ENCODE data around the gene PGM3.

PGM3 gene, protein sequence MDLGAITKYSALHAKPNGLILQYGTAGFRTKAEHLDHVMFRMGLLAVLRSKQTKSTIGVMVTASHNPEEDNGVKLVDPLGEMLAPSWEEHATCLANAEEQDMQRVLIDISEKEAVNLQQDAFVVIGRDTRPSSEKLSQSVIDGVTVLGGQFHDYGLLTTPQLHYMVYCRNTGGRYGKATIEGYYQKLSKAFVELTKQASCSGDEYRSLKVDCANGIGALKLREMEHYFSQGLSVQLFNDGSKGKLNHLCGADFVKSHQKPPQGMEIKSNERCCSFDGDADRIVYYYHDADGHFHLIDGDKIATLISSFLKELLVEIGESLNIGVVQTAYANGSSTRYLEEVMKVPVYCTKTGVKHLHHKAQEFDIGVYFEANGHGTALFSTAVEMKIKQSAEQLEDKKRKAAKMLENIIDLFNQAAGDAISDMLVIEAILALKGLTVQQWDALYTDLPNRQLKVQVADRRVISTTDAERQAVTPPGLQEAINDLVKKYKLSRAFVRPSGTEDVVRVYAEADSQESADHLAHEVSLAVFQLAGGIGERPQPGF

GRCh38 chr6:83192871-83193746, at the start of gene PGM3, which contains the start of gene RWDD2A:
Gene PGM3, minus strand, starts transcription at chr6:83193265. Its CDS starts 2,253 bp downstream, at chr6:83191012.
Gene RWDD2A, plus strand, starts transcription at chr6:83193357. Its CDS starts 1,095 bp downstream, at chr6:83194452.
- peak; percentile 90 for DNase-seq

DNA sequence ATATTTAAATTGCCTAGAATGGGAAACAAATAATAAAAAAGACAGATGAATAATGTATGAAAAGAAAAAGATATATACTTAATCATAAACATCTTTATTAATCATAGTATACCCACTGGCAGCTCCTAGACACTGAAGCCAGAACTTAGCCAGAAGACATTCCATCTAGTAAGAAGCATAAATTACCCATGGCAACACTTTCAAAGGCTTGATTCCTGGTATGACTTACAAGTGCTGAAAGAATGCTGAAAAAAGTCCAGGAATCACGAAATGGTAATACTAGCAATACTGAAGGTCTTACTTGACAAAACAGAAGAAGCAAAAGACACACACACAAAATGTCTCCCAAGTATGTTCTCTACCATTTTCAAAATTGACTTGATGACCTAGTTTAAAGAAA, 38.1 kb upstream of the PGM3 start:
- DNase-seq = no peak

DNA sequence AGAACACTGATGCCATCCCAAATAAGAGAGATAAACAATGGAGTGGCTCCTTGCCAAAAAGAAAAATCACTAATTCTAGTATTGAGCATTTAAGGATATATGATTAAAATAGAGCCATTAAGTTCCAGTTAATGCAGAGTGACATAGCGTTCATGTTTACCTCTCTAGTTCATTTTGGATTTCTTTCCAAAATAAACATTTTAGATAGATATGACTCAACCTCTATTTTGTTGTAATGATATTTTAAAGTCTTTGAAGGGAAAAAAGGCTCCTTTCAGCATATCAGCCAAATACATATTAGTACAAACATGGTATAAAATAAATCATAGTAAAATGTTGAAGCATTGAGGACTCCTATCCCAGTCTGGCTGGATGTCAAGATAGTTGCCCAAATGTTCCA, 33.5 kb upstream of the PGM3 start:
- no peak for DNase-seq

GRCh38 chr6:83221889-83222479, 28.9 kb upstream of the PGM3 start:
- DNase-seq = peak; percentile 54

DNA sequence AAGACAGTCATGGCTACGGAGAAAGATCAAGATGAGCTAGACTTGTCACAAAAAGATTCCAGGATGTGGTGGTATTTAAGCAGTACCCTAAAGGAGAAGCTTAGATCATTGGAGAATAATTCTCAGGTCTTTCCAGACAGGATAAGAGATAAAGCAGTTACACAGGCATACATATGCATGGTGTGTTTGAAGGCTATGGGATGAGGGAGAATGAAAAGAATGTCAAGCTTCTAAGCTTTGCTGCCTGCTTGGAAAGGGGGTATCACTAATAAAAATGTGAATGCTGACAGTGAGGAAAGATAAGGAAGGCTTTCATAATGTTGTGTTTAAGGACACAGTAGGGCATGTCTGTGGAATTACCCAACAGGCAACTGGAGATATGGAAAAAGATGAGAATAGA, 28.2 kb upstream of the PGM3 start:
- DNase-seq = no peak

DNA sequence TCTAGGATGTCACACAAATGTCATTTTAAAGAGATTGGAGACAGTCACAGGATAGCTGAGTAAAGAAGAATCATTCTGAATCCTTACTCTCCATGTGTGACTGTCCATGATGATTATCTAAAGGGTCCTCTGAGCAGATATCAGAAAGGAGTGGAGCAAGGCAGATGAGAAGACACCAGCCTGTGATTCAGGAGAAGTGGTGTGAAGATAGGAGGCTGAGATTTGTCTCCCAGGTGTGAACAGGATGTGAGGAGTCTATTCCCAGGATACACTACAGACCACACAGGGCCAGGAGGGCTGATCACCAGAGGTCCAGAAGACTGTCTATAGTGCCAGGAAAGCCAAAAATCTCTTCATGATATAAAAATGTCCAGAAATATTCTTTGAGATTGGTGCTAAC, 27.1 kb upstream of the PGM3 start:
- DNase-seq = no peak

DNA sequence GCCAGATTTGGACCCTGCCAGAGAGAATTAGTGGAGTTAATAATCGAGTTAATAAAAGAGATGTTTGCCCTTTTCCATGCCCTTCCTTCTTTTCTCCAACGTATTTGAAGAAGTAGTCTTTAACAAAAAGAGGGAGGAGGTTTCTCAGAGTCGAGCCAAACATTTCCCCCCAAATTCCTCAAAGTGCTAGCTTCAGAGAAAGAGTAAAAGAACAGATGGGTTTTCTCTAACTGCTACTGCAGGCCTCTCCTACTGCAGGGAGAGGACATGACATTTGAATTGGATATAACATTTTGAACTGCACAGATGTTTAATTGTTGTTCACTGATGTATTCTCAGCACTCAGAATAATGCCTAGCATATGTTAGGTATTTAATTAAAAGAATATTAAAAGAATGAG, 25.6 kb upstream of the PGM3 start:
- DNase-seq = peak; percentile 26

DNA sequence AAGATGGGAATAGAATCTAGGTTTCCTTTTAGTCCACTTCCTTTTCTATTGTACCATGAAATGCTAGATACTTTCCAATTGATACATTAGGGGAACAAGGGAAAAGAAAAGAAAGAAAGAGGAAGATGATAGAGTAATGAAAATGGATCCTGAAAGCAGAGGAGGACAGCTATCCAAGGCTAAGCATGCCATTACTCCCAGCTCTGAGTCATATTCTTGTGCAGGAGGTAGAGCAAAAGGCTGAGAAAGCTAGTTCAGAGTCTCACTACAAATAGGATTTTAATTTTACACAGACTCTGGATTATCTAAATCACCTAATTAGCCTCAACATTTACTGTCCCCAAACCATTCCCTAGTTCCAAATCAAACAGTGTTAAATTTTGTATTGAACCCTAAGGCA, 23.7 kb upstream of the PGM3 start:
- DNase-seq = peak; percentile 72

GRCh38 chr6:83215131-83216047, 22.3 kb upstream of the PGM3 start:
- DNase-seq = peak; percentile 95

- no peak for DNase-seq
These were observed 9.0 kb upstream of the PGM3 start for GRCh38 chr6:83202031-83202430.

DNA sequence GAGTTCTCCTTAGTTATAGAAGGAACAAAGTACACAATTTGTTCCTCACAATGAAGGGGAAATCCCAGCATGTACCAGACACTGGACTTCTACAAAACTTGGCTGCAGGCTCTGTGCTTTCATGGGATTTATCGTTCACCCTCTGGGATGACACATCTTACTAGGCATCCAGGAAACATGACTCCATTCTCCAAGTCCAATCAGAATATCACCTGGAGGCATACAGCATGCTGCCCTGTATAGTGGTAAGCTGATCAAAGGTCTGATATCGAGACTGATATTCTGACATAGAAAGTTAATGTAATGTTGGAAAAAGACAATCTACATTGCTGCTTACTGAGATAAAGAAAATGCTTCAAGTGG, 6.8 kb upstream of the PGM3 start:
- no peak for DNase-seq

GRCh38 chr6:83199173-83199862, 6.3 kb upstream of the PGM3 start:
- no peak for DNase-seq

DNA sequence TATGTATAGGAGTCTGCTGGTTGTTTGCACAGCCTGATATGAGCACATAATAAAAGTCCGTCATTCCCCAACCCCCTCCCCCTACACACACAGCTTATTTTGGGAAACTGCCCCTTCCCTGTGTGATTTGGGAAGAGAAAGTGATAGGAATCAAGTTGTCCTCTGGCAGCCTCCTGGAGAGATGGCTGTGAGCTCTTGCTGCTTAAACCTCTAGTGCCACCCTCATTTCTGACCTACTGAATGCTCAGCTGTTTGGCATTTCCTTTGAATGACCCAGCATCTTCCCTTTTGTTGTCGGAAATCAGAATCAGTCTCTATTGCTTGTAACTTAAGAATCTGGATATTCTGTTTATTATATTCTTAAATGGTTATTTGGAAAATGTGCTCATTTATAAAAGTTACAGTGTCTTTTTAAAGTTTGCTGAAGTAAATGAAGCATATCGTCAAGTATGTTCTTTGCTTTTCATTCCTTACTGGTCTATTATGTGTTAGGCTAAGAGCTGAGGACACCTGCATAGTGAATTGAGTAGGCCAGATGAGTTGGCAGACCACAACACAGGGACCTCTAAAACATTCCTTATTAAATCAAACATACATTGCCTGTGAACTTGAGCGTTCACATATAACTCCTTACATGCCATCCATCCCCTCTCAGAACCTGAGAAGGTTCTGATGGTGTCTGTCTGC, 5.6 kb upstream of the PGM3 start:
- no peak for DNase-seq

GRCh38 chr6:83193747-83194566, 892 bp upstream of the PGM3 start:
- peak; percentile 50 for DNase-seq

GRCh38 chr6:83192456-83192855, 609 bp downstream of the PGM3 start:
- DNase-seq = no peak

DNA sequence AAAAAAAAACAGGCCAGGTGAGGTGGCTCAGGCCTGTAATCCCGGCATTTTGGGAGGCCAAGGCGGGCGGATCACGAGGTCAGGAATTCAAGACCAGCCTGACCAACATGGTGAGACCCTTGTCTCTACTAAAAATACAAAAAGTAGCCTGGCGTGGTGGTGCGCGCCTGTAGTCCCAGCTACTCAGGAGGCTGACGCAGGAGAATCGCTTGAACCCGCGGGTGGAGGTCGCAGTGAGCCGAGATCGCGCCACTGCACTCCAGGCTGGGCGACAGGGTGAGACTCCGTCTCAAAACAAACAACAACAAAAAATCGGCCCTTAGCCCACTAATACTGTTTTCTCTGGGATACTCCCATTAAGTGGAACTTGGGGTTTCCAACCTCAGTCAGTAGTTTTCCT, 1.1 kb downstream of the PGM3 start:
- DNase-seq = peak; percentile 2

DNA sequence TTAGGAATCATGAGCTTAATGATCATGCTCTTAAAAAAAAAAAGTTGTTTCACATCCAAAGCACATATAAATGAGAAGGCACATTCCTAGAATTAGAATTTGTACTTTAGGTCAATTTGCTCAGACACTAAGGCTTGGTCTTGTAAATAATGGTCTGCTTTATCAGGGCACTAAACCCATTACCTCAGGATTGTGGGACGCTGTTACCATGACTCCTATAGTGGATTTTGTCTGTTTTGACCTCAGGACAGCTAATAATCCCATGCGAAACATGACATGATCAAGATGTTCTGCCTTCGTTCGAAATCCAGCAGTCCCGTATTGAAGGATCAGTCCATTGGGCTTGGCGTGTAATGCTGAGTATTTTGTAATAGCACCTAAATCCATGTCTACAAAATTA, 2.4 kb downstream of the PGM3 start:
- peak; percentile 58 for DNase-seq

GRCh38 chr6:83188501-83188900, 4.6 kb downstream of the PGM3 start:
- no peak for DNase-seq

DNA sequence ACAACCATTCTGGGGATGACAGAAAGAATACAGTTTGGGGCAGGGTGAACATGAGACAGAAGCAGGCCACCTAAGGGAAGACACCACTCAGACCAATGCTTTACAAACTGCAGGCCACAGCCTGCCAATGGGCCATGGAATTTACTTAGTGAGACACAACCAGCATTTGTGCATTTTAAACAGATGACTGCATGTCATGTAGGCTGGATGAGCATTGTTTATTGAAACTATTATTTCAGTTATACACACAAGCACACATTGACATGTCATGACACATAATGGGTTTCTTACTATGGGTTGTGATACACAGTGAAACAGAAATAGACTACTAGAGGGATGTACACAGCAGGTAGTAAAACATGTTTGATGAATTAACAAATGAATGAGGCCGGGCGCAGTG, 8.0 kb downstream of the PGM3 start:
- DNase-seq = no peak
